Colonic mucosa (tissue), 4 donors: ENCODE data around the gene BCAM. TPM values are rescaled to one million over a fixed set of nuclear protein-coding genes. Genes with fewer than 3 reads are reported as not detected.
A peak's percentile ranks its signal among the peaks of the same experiment; 100 is the strongest.

Experiments used
- DNase-seq: peaks from one replicate; pipeline ENCODE4 v3.0.0-alpha.2; 2020
- H3K27ac ChIP-seq: fragments of 200-600 bp; one replicate; pipeline ENCODE4 v1.8.0; 2021
- H3K27me3 ChIP-seq: fragments of 200-600 bp; one replicate; pipeline ENCODE4 v1.8.0; 2021
- H3K36me3 ChIP-seq: fragments of 200-600 bp; one replicate; pipeline ENCODE4 v1.8.0; 2021
- H3K4me1 ChIP-seq: fragments of 200-600 bp; one replicate; pipeline ENCODE4 v1.8.0; 2021; ENCODE audit warnings: mild to moderate bottlenecking
- H3K4me3 ChIP-seq: fragments of 200-600 bp; one replicate; pipeline ENCODE4 v1.8.0; 2021
- H3K9ac ChIP-seq, 2 donors: one replicate each; pipeline ENCODE4 v1.7.0; 2013; ENCODE audit warnings: control low read depth in 2 of 2, low read depth in 2 of 2, low read length in 2 of 2
- H3K9me3 ChIP-seq: fragments of 200-600 bp; one replicate; pipeline ENCODE4 v1.8.0; 2021
- intact Hi-C: fragments of 100-400 bp; cut with DNase I; formaldehyde crosslinking; loops from one replicate; pipeline ENCODE4 v1.14.1; 2022
- total RNA-seq, 2 donors: library from RNA; stranded (reverse); fragmentation: NEBNext Ultra II Directional in 1 of 2; extraction: Animal tissue kit (Norgen Biotek cat#: 25700) in 1 of 2; gene quantifications; one replicate each; pipeline ENCODE4 v1.2.1, GENCODE V29; 2021
- TF ChIP-seq, protein P1 (sequence below): fragments of 200-600 bp; IDR thresholded peaks from one replicate; pipeline ENCODE4 v1.8.0; 2022; ENCODE audit warnings: antibody characterized with exemption, mild to moderate bottlenecking
- donor health status: healthy.
- donor health status: DM: no; HTN: no; CAD: no.
- donor health status: DM: no; HTN: no; CAD: no.

The BCAM gene
- total RNA-seq, 2 donors from 2014 or later: 15.1 to 20.7 TPM

DNA sequence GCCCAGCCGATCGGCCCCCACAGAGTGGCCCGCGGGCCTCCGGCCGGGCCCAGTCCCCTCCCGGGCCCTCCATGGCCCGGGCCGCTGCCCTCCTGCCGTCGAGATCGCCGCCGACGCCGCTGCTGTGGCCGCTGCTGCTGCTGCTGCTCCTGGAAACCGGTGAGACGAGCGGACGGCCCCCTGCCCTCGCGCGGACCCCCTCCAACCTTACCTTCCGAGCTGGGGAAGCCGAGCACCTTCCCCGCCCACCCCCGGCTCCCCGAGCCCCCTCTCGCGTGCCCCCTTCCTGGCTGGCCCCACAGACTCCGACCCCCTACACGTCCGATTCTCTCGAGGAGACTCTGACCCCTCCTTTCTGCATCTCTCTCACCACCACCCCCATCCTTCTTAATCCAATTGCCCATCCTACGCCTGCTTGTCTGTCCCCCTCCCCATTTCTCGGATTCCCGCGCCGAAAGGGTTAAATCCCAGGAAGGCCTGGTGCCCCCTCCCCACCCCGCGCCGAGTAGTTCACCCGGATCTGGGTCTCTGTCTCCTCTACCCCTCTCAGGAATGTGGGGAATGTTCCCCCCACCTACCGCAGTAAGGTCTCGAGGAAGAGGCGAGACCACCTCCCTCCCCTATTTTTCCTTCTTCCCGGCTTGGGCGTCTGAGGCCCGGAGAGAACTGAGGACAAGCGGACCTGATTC lies 37.7 kb downstream of the BCAM start:
- Histone ChIP-seq H3K4me3 (peak overlapping the region; percentile 85), H3K27ac (peak overlapping the region; percentile 91), H3K9me3 (no peaks in the 10 kb centered on the region), H3K9ac (peak overlapping the region; percentile 99 to 100), H3K36me3 (no peaks in the 10 kb centered on the region), H3K27me3 (no peaks in the 10 kb centered on the region), H3K4me1 (peaks cover 5% of the 10 kb centered on the region)
- intact Hi-C loops: no loop called here
- DNase-seq: peak; percentile 62
- TF ChIP-seq, protein P1, sequence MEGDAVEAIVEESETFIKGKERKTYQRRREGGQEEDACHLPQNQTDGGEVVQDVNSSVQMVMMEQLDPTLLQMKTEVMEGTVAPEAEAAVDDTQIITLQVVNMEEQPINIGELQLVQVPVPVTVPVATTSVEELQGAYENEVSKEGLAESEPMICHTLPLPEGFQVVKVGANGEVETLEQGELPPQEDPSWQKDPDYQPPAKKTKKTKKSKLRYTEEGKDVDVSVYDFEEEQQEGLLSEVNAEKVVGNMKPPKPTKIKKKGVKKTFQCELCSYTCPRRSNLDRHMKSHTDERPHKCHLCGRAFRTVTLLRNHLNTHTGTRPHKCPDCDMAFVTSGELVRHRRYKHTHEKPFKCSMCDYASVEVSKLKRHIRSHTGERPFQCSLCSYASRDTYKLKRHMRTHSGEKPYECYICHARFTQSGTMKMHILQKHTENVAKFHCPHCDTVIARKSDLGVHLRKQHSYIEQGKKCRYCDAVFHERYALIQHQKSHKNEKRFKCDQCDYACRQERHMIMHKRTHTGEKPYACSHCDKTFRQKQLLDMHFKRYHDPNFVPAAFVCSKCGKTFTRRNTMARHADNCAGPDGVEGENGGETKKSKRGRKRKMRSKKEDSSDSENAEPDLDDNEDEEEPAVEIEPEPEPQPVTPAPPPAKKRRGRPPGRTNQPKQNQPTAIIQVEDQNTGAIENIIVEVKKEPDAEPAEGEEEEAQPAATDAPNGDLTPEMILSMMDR: no peak

DNA sequence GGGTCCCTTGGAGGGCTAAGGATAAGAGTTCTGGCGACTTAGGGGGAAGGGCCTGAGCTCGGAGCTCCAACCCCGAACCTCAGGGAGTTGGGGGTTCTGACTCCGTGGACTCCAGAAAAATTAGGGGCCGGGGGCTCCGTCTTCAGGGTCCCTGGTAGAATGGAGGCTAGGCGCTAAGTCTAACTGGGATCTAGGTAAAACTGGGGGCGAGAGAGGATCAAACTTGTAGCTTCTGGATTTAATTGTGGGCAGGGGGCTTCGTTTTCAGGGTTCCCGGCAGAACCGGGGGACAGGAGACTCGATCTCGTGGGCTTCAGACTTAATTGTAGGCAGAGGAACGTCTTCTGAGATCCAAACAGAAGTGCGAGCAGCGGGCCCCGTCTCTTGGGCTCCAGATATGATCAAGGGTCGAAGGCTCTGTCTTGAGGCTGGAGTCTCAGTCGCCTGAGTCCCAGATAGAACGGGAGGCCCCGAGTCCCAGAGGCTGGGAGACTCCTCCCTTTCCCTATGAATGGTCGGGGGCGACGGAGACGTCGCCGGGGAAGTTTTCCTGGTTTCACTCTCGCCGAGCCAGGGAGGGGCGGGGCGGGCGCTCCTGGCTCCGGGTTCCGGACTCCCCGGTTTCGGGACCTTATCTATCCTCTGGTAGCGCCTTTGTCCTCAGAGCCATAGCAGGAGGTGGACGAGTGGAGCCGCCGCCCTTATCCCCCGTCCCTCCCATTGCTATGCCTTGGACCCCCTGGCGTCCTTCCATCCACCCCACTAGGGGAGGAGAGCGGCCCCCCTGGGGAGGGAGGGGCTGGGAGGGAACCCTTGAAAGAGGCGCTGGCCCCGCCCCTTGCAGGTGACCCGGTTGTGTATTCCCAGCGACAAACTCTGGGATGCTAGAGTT lies 38.5 kb downstream of the BCAM start:
- peak; percentile 86 for DNase-seq
- H3K27me3 ChIP-seq: no peaks in the 10 kb centered on the region
- H3K9ac ChIP-seq: peak overlapping the region; percentile 99 to 100
- no peaks in the 10 kb centered on the region for H3K9me3 ChIP-seq
- TF ChIP-seq, protein P1: no peak
- intact Hi-C loops: no loop called here
- H3K36me3 ChIP-seq: no peaks in the 10 kb centered on the region
- peak overlapping the region; percentile 85 for H3K4me3 ChIP-seq
- peak overlapping the region; percentile 91 for H3K27ac ChIP-seq
- H3K4me1 ChIP-seq: peaks cover 5% of the 10 kb centered on the region

DNA sequence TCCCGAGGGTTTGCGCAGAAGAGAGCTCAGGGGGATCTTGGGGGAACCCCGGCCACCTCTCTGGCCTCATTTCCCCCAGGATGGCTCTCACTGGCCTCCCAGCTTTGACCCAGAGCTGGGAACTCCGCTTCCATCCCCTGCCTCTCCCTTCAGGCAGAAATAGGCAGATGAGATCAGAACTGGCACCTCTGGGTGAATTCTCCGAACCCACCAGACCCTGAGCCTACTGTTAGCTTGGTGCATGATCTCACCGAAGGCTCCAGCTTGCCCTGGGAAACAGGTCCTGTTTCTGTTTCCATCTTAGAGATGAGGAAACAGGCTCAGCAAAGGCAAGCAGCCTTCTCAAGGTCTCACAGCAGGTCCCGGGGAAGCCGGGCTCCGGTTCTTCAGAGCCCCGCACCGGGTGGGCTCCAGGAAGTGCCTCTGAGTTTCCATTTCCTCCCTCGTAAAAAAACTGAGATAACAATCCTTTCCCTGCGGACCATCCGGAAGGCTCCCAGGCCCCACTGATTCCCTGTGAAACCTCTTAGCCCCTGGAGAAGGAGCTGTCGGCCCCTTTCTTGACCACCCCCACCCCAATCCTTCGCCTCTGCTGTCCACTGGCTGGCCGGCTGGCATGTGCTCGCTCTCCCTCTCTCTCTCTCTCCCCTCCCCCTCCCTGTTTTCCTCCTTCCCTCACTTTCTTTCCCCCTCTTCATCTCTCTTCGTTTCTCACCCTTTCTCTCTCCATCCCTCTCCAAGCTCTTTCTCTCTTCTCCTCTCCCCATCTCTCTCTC lies 39.3 kb downstream of the BCAM start:
- intact Hi-C loops: no loop called here
- peaks cover 5% of the 10 kb centered on the region for H3K4me1 ChIP-seq
- TF ChIP-seq, protein P1: no peak
- H3K4me3 ChIP-seq: peak overlapping the region; percentile 85
- no peaks in the 10 kb centered on the region for H3K9me3 ChIP-seq
- H3K27ac ChIP-seq: peak overlapping the region; percentile 91
- H3K27me3 ChIP-seq: no peaks in the 10 kb centered on the region
- peak; percentile 25 for DNase-seq
- peak overlapping the region; percentile 48 to 100 for H3K9ac ChIP-seq
- H3K36me3 ChIP-seq: no peaks in the 10 kb centered on the region

DNA sequence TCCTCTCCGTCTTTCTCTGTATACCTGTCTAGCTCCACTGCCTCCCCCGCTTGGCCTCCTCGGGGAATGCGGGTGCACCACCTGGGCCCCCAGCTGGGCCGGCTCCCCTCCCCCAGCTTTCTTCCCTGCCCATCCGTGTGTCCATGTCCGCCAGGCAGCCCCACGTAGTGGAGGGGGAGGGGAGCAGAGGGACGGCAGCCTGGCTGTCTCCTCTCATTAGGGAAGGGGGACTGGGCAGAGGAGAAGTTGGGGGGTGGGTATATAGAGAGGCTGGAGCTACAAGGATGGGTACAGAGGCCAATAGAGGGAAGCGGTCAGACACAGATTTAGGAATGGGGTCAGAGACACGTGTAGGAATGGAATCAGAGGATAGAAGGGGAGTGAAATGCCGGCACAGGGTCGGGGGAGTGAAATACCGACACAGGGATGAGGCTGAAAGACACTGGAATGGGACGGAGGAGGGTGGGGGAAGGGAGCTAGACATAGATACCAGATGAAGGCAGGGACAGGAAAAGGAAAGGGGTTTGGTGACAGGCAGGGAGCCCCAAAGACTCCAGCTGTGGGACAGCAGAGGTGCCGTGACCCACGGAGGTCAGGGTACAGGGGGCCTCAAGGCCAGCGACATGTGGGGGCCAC lies 40.0 kb downstream of the BCAM start:
- H3K9ac ChIP-seq: peak overlapping the region; percentile 5 to 48
- H3K27me3 ChIP-seq: no peaks in the 10 kb centered on the region
- DNase-seq: no peak
- no peak overlapping the region for H3K4me3 ChIP-seq
- H3K4me1 ChIP-seq: peaks cover 5% of the 10 kb centered on the region
- no peaks in the 10 kb centered on the region for H3K36me3 ChIP-seq
- TF ChIP-seq, protein P1: no peak
- H3K27ac ChIP-seq: peak overlapping the region; percentile 32
- intact Hi-C loops: no loop called here
- no peaks in the 10 kb centered on the region for H3K9me3 ChIP-seq

DNA sequence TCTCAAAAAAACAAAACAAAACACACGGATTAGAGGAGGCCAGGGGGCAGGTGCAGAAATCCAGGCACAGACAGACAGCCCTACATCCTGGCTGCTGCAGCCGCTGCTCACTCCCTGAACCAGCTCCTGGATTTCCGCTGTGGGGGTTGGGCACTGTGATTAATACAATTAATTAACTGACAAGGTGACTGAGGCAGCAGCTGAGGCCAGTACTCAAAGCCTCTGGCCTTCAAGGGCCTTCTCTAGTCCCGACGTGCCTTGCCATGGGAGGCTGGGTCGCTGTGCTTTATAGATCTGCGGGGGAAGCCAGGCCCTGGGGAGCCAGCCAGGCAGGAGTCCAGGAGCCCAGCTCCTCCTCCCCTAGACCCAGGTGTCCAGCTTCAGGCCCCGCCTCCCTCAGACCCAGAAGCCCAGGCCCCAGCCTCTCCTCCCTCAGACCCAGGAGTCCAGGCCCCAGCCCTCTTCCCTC lies 41.8 kb downstream of the BCAM start:
- no peaks in the 10 kb centered on the region for H3K4me1 ChIP-seq
- TF ChIP-seq, protein P1: no peak
- H3K27me3 ChIP-seq: no peaks in the 10 kb centered on the region
- DNase-seq: no peak
- H3K9ac ChIP-seq: no peak overlapping the region
- intact Hi-C loops: no loop called here
- H3K4me3 ChIP-seq: no peak overlapping the region
- no peaks in the 10 kb centered on the region for H3K9me3 ChIP-seq
- no peaks in the 10 kb centered on the region for H3K36me3 ChIP-seq
- H3K27ac ChIP-seq: no peak overlapping the region
